DMS153 treated with DMSO at 0.1 percent for 48 hours (cell line): Measurements from ENCODE around the gene SLC7A8.

Experiments used
- DNase-seq: peaks from one replicate; lab custom pipeline; 2025; ENCODE audit not compliant: unreplicated experiment; lab: John Stamatoyannopoulos, UW

Gene SLC7A8

GRCh38 chr14:23099212-23099861 is 84.1 kb downstream of the SLC7A8 start:
- no peak for DNase-seq

GRCh38 chr14:23097786-23098185 is 85.7 kb downstream of the SLC7A8 start:
- DNase-seq, result no peak

- DNase-seq, result no peak
These were observed 88.0 kb downstream of the SLC7A8 start, which contains the start of gene C14orf119 for GRCh38 chr14:23095196-23096108. C14orf119 (plus strand) TSS chr14:23095505; CDS start chr14:23097659, 2,154 bp downstream.

- no peak for DNase-seq
These were observed 88.7 kb downstream of the SLC7A8 start, which contains the start of gene ACIN1 for GRCh38 chr14:23094666-23095195. ACIN1 (minus strand) TSS chr14:23095136; CDS start chr14:23095112, 24 bp downstream.

GRCh38 chr14:23093991-23094665 is 89.3 kb downstream of the SLC7A8 start:
- DNase-seq, result no peak

GRCh38 chr14:23093526-23093925 is 89.9 kb downstream of the SLC7A8 start:
- DNase-seq, result no peak

GRCh38 chr14:23093104-23093503 is 90.4 kb downstream of the SLC7A8 start:
- DNase-seq, result no peak

- DNase-seq, result no peak
These were observed 91.9 kb downstream of the SLC7A8 start for GRCh38 chr14:23091294-23092225.

- DNase-seq, result no peak
These were observed 93.2 kb downstream of the SLC7A8 start for GRCh38 chr14:23090254-23090636.

- DNase-seq, result no peak
These were observed 93.8 kb downstream of the SLC7A8 start for GRCh38 chr14:23089498-23090253.

- no peak for DNase-seq
These were observed 96.9 kb downstream of the SLC7A8 start for GRCh38 chr14:23086565-23086964.

- no peak for DNase-seq
These were observed 98.0 kb downstream of the SLC7A8 start for GRCh38 chr14:23085458-23085857.

- DNase-seq, result no peak
These were observed 103.0 kb downstream of the SLC7A8 start for GRCh38 chr14:23080474-23080873.

GRCh38 chr14:23079716-23080115 is 103.7 kb downstream of the SLC7A8 start:
- DNase-seq, result no peak

GRCh38 chr14:23078692-23079116 is 104.8 kb downstream of the SLC7A8 start:
- DNase-seq, result no peak

GRCh38 chr14:23077962-23078361 is 105.5 kb downstream of the SLC7A8 start:
- DNase-seq, result no peak

GRCh38 chr14:23076785-23077408 is 106.6 kb downstream of the SLC7A8 start:
- DNase-seq, result no peak
